ENCODE results near the gene RBMS1. TPM values are rescaled to one million over a fixed set of nuclear protein-coding genes. Genes with fewer than 3 reads are reported as not detected.
A peak's percentile ranks its signal among the peaks of the same experiment; 100 is the strongest.

The RBMS1 gene
- total RNA-seq, 1 donor from 2014 or later: 148 TPM

DNA sequence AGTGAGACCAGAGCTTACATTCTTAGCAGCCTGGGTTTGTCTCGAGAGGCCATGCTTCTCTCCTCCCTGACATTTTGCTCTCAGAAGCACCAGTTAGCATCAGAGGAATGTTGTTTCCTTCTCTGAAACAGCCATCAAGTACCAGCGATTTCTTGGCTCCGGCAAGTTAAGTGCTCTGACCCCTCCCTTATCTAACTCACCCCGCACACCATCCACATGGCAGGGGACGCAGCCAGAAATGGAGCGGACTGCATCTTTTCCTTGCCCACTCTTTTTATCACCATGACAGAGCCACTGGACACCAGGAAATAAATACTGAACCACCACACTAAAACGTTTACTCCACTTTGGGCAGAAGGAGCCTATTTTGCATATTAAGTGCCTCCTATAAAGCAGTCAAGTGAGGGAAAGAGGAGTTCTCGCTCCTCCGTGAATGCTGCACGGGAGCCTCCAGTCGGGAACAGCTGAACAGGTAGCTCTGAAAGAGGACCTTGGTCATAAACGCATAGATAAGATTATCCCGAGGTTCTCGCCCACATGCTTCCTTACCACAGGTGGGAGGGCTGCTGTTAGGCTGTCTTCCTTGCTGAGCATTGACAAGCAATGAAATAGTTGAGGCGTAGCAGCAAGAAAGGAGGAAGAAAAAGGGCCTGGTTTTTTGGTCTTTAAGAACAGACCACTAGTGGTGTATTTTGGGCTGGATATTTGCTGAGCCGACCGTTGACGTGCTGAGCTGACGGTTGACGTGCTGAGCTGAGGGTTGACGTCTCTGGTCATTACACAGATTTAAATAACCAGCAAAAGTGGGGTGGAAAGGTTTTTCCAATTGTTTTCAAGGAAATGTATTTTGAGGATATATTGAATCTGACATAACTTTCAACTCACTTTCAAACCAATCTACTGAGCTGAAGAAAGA, 222.2 kb downstream of the RBMS1 start:
- peaks cover 27% of the 10 kb centered on the region for H3K36me3 Mint-ChIP-seq (ENCODE audit: low read depth, unreplicated experiment)
- DNase-seq (ENCODE audit: low read depth) (no peak), FAIRE-seq (no peak)
- no peak overlapping the region for H3K4me3 Mint-ChIP-seq (ENCODE audit: unreplicated experiment)
- H3K79me2 ChIP-seq (ENCODE audit: insufficient read depth, low read length): no peaks in the 10 kb centered on the region
- TF ChIP-seq, protein P1, sequence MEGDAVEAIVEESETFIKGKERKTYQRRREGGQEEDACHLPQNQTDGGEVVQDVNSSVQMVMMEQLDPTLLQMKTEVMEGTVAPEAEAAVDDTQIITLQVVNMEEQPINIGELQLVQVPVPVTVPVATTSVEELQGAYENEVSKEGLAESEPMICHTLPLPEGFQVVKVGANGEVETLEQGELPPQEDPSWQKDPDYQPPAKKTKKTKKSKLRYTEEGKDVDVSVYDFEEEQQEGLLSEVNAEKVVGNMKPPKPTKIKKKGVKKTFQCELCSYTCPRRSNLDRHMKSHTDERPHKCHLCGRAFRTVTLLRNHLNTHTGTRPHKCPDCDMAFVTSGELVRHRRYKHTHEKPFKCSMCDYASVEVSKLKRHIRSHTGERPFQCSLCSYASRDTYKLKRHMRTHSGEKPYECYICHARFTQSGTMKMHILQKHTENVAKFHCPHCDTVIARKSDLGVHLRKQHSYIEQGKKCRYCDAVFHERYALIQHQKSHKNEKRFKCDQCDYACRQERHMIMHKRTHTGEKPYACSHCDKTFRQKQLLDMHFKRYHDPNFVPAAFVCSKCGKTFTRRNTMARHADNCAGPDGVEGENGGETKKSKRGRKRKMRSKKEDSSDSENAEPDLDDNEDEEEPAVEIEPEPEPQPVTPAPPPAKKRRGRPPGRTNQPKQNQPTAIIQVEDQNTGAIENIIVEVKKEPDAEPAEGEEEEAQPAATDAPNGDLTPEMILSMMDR (IDR thresholded peaks at IDR 0.05; ENCODE audit: insufficient read depth, low read depth, low read length): no peak
- no peaks in the 10 kb centered on the region for H4K20me1 ChIP-seq (ENCODE audit: insufficient read depth, low read length)
- H3K27ac ChIP-seq (ENCODE audit: low read depth, low read length): peak overlapping the region; percentile 91
- H3K4me3 ChIP-seq (ENCODE audit: insufficient read depth, low read depth, low read length): no peak overlapping the region
- no peaks in the 10 kb centered on the region for H3K27me3 Mint-ChIP-seq (ENCODE audit: low read depth, unreplicated experiment)
- H3K9me3 Mint-ChIP-seq (ENCODE audit: unreplicated experiment): no peaks in the 10 kb centered on the region
- H3K9me3 ChIP-seq (ENCODE audit: insufficient read depth, low read depth, low read length): no peaks in the 10 kb centered on the region
- no peak overlapping the region for H2AFZ ChIP-seq (ENCODE audit: low read depth, low read length)
- H3K4me1 Mint-ChIP-seq (ENCODE audit: low read depth, unreplicated experiment): peaks cover 71% of the 10 kb centered on the region
- H3K9ac ChIP-seq (ENCODE audit: low read length): peak overlapping the region; percentile 84
- H3K36me3 ChIP-seq (ENCODE audit: insufficient read depth, low read length): peaks cover 10% of the 10 kb centered on the region
- no peaks in the 10 kb centered on the region for H3K27me3 ChIP-seq (ENCODE audit: insufficient read depth, low read length)
- peak overlapping the region; percentile 96 for H3K27ac Mint-ChIP-seq (ENCODE audit: unreplicated experiment)
- peaks cover 25% of the 10 kb centered on the region for H3K4me1 ChIP-seq (ENCODE audit: insufficient read depth, low read length)
- peak overlapping the region; percentile 87 for H3K4me2 ChIP-seq (ENCODE audit: low read length)

DNA sequence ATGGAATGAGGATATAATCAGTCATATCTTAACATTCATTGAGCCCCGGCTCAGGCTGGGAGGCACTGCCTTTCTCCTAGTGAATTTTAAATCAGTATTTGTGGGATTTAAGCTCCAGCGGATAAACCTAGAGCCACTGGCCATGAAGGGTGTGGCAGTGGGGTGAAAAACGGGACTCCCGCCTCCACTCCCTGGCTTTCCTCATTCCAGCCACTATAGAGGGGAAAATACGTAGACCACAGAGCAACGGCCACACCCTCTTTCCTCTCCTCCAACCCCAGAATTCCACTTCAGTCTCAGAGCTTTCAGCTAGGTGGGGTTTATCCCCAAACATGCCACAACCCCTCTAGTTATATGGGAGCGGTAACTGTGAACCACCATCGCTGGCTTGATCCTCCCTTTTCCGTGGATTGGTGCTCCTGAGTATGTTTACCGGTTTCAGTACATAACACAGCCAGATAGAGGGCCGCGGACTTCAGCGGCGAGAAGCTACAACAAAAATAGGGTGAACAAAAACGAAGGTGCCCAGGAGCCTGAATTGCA, 223.0 kb downstream of the RBMS1 start:
- no peaks in the 10 kb centered on the region for H3K27me3 ChIP-seq (ENCODE audit: insufficient read depth, low read length)
- no peaks in the 10 kb centered on the region for H3K9me3 Mint-ChIP-seq (ENCODE audit: unreplicated experiment)
- FAIRE-seq: no peak
- H2AFZ ChIP-seq (ENCODE audit: low read depth, low read length): peak overlapping the region; percentile 74
- peak overlapping the region; percentile 87 for H3K4me2 ChIP-seq (ENCODE audit: low read length)
- H3K27ac Mint-ChIP-seq (ENCODE audit: unreplicated experiment): peak overlapping the region; percentile 96
- H4K20me1 ChIP-seq (ENCODE audit: insufficient read depth, low read length): no peaks in the 10 kb centered on the region
- H3K4me3 Mint-ChIP-seq (ENCODE audit: unreplicated experiment): peak overlapping the region; percentile 55
- peak overlapping the region; percentile 84 for H3K9ac ChIP-seq (ENCODE audit: low read length)
- no peak for TF ChIP-seq EZH2 (IDR thresholded peaks at IDR 0.05; ENCODE audit: insufficient read depth, low read length)
- TF ChIP-seq, protein P1 (IDR thresholded peaks at IDR 0.05; ENCODE audit: insufficient read depth, low read depth, low read length): no peak
- peaks cover 25% of the 10 kb centered on the region for H3K4me1 ChIP-seq (ENCODE audit: insufficient read depth, low read length)
- H3K27me3 Mint-ChIP-seq (ENCODE audit: low read depth, unreplicated experiment): no peaks in the 10 kb centered on the region
- peak overlapping the region; percentile 46 for H3K4me3 ChIP-seq (ENCODE audit: insufficient read depth, low read depth, low read length)
- peaks cover 76% of the 10 kb centered on the region for H3K4me1 Mint-ChIP-seq (ENCODE audit: low read depth, unreplicated experiment)
- DNase-seq (ENCODE audit: low read depth): peak; percentile 65
- H3K36me3 ChIP-seq (ENCODE audit: insufficient read depth, low read length): peaks cover 8% of the 10 kb centered on the region
- peak overlapping the region; percentile 91 for H3K27ac ChIP-seq (ENCODE audit: low read depth, low read length)
- no peaks in the 10 kb centered on the region for H3K9me3 ChIP-seq (ENCODE audit: insufficient read depth, low read depth, low read length)
- H3K79me2 ChIP-seq (ENCODE audit: insufficient read depth, low read length): no peaks in the 10 kb centered on the region
- peaks cover 25% of the 10 kb centered on the region for H3K36me3 Mint-ChIP-seq (ENCODE audit: low read depth, unreplicated experiment)
